ENCODE results near the gene RFX4.

- TF ChIP-seq CTCF (IDR thresholded peaks at IDR 0.05; ENCODE audit: borderline replicate concordance, extremely low read depth, low read length, poor library complexity, severe bottlenecking), result no peak
- no peak for TF ChIP-seq EZH2 (IDR thresholded peaks at IDR 0.05; ENCODE audit: borderline replicate concordance, low read depth, low read length, severe bottlenecking)
Measured at GRCh38 chr12:106767954-106768822, 185.4 kb downstream of the RFX4 start.
